PFSK-1 (cell line): ENCODE data around the gene MED15.

Experiments
- FOXP2 ChIP-seq: optimal IDR thresholded peaks from 2 replicates; pipeline ENCODE3; 2011; ENCODE audit warnings: borderline replicate concordance, control low read depth, inconsistent platforms; ENCODE audit not compliant: insufficient read depth; ENCODE audit errors: extremely low read length, extremely low read depth
- POLR2AphosphoS5 ChIP-seq: IDR thresholded peaks from 2 replicates; pipeline ENCODE4 v1.6.1; 2012; ENCODE audit warnings: low read depth, mild to moderate bottlenecking, control low read depth, low read length, moderate library complexity
- REST ChIP-seq, 2 experiments: IDR thresholded peaks; 2 replicates each; pipeline versions ENCODE4 v1.6.1 to v1.8.0; 2011 to 2012; ENCODE audit warnings: low read depth in 2 of 2, low read length in 2 of 2, control low read depth in 1 of 2, inconsistent platforms in 1 of 2, mild to moderate bottlenecking in 1 of 2, moderate library complexity in 1 of 2; ENCODE audit not compliant: insufficient read depth in 1 of 2
- SIN3A ChIP-seq: IDR thresholded peaks from 2 replicates; pipeline ENCODE4 v1.6.1; 2012; ENCODE audit warnings: mild to moderate bottlenecking, low read length, moderate library complexity, borderline replicate concordance; ENCODE audit not compliant: insufficient read depth
- TAF1 ChIP-seq: IDR thresholded peaks from 2 replicates; pipeline ENCODE4 v1.6.1; 2012; ENCODE audit warnings: low read length, control low read depth, borderline replicate concordance; ENCODE audit not compliant: insufficient read depth

Gene MED15

GRCh38 chr22:20577045-20577444 lies 69.6 kb downstream of the MED15 start:
- no peak for TF ChIP-seq POLR2AphosphoS5
- no peak for TF ChIP-seq REST (IDR thresholded peaks at IDR 0.05; ENCODE audit: insufficient read depth in 1 of 2, low read depth in 2 of 2, low read length in 2 of 2)
- TF ChIP-seq TAF1: no peak
- TF ChIP-seq SIN3A: no peak
- no peak for TF ChIP-seq FOXP2

- TF ChIP-seq POLR2AphosphoS5 (no peak), TAF1 (no peak), SIN3A (no peak), FOXP2 (no peak), REST (IDR thresholded peaks at IDR 0.05; ENCODE audit: insufficient read depth in 1 of 2, low read depth in 2 of 2, low read length in 2 of 2) (no peak)
Measured at GRCh38 chr22:20577549-20577975, 70.2 kb downstream of the MED15 start.

- no peak for TF ChIP-seq SIN3A
- no peak for TF ChIP-seq REST (IDR thresholded peaks at IDR 0.05; ENCODE audit: insufficient read depth in 1 of 2, low read depth in 2 of 2, low read length in 2 of 2)
- TF ChIP-seq TAF1: no peak
- no peak for TF ChIP-seq FOXP2
Measured at GRCh38 chr22:20578192-20578591, 70.8 kb downstream of the MED15 start.

GRCh38 chr22:20578707-20579106 lies 71.3 kb downstream of the MED15 start:
- TF ChIP-seq REST (IDR thresholded peaks at IDR 0.05; ENCODE audit: insufficient read depth in 1 of 2, low read depth in 2 of 2, low read length in 2 of 2): no peak
- TF ChIP-seq FOXP2: no peak
- no peak for TF ChIP-seq POLR2AphosphoS5
- TF ChIP-seq TAF1: no peak
